T-cell (primary cell): ENCODE measurements around the gene MRI1. TPM values are rescaled to one million over a fixed set of nuclear protein-coding genes. Genes with fewer than 3 reads are reported as not detected.

Source experiments
- ATAC-seq, 4 experiments: fragments of 200-7000 bp in 3 of 4; fragments of 150-1000 bp in 1 of 4; cut with Tn5 transposase; replicated peaks in 1 of 4; 1 replicate in 3 of 4; 2 replicates in 1 of 4; pipeline ENCODE4 v1.10.0; 2021; ENCODE audit warnings: moderate library complexity in 3 of 4, mild to moderate bottlenecking in 2 of 4, moderate number of reproducible peaks in 1 of 4
- CTCF ChIA-PET, 2 donors: fragments of 300-600 bp; sonication (Branson Sonifier 250); formaldehyde crosslinking; loops; one replicate each; lab custom pipeline; 2022; ENCODE audit warnings: antibody characterized with exemption in 2 of 2; lab: Charles Lee
- POLR2A ChIA-PET, 2 donors: fragments of 300-600 bp; sonication (Branson Sonifier 250); formaldehyde crosslinking; loops; one replicate each; lab custom pipeline; 2022; ENCODE audit warnings: antibody characterized with exemption in 2 of 2; lab: Charles Lee
- DNase-seq, 35 experiments: peaks; one replicate each; pipeline versions ENCODE4 v3.0.0 to v3.0.0-alpha.2; 2013 to 2023
- H3K27ac ChIP-seq: one replicate; pipeline ENCODE4 v1.5.1; 2013; ENCODE audit warnings: low read length
- H3K27me3 ChIP-seq, 2 experiments: replicated peaks in 1 of 2; 1 replicate in 1 of 2; 2 replicates in 1 of 2; pipeline versions ENCODE4 v1.6.1 to v1.7.0; 2013; ENCODE audit warnings: low read length in 1 of 2, mixed read lengths in 1 of 2; ENCODE audit not compliant: control insufficient read depth in 2 of 2, insufficient read depth in 2 of 2; ENCODE audit errors: extremely low read depth in 1 of 2
- H3K36me3 ChIP-seq, 2 donors: 1 replicate in 1 of 2; 2 replicates in 1 of 2; pipeline versions ENCODE4 v1.6.1 to v1.7.0; 2013; ENCODE audit warnings: low read length in 1 of 2; ENCODE audit not compliant: control insufficient read depth in 2 of 2, insufficient read depth in 1 of 2; ENCODE audit errors: extremely low read depth in 1 of 2
- H3K4me1 ChIP-seq, 2 experiments: 1 replicate in 1 of 2; 2 replicates in 1 of 2; pipeline versions ENCODE4 v1.6.1 to v1.7.0; 2013; ENCODE audit warnings: low read length in 2 of 2, mixed read lengths in 1 of 2; ENCODE audit not compliant: insufficient read depth in 2 of 2, control insufficient read depth in 1 of 2; ENCODE audit errors: extremely low read depth in 1 of 2
- H3K4me3 ChIP-seq, 2 donors: 1 replicate in 1 of 2; 2 replicates in 1 of 2; pipeline versions ENCODE4 v1.5.1 to v1.7.0; 2013; ENCODE audit warnings: mild to moderate bottlenecking in 2 of 2, low read length in 1 of 2, moderate library complexity in 1 of 2; ENCODE audit not compliant: control insufficient read depth in 1 of 2; ENCODE audit errors: extremely low read depth in 1 of 2
- H3K9me3 ChIP-seq: 2 replicates; pipeline ENCODE4 v1.7.0; 2013
- H3K27ac Mint-ChIP-seq, 2 donors: one replicate each; pipeline ENCODE4 v1.8.0; 2020 to 2021; ENCODE audit warnings: mild to moderate bottlenecking in 2 of 2, mixed read lengths in 2 of 2
- H3K27me3 Mint-ChIP-seq, 2 donors: one replicate each; pipeline ENCODE4 v1.8.0; 2021 to 2022; ENCODE audit warnings: mixed read lengths in 2 of 2
- H3K36me3 Mint-ChIP-seq: one replicate; pipeline ENCODE4 v1.8.0; 2021; ENCODE audit warnings: mixed read lengths
- H3K4me1 Mint-ChIP-seq, 3 donors: one replicate each; pipeline ENCODE4 v1.8.0; 2020 to 2022; ENCODE audit warnings: mixed read lengths in 3 of 3, mild to moderate bottlenecking in 1 of 3
- H3K4me3 Mint-ChIP-seq, 3 donors: one replicate each; pipeline ENCODE4 v1.8.0; 2020 to 2022; ENCODE audit warnings: mild to moderate bottlenecking in 3 of 3, mixed read lengths in 3 of 3, moderate library complexity in 3 of 3
- H3K9me3 Mint-ChIP-seq, 3 donors: one replicate each; pipeline ENCODE4 v1.8.0; 2020 to 2022; ENCODE audit warnings: mixed read lengths in 3 of 3
- WGBS: methylation state at CpG from one replicate; pipeline ENCODE4 v1.1.5; 2013; ENCODE audit warnings: missing lambda C conversion rate; ENCODE audit not compliant: insufficient coverage; 5-methylcytosine and 5-hydroxymethylcytosine counted together
- total RNA-seq, 35 experiments: library from RNA in 6 of 35; stranded (reverse) in 6 of 35; fragments of 120-200 nt in 1 of 35; gene quantifications; one replicate each; pipeline versions ENCODE4 v1.2.1 to v1.2.4 and lab custom pipeline; 2013 to 2026

The MRI1 gene
- total RNA-seq, 5 donors from 2014 or later (not counting 1 experiment from before 2014, with no cell fraction given) = 37.6 to 107 (median 94.3) TPM

GRCh38 chr19:13819238-13819637, 54.9 kb downstream of the MRI1 start:
- Mint-ChIP-seq H3K4me1 (peaks cover 0 to 8% (median 5%) of the 10 kb centered on the region in 3 donors), H3K9me3 (no peaks in the 10 kb centered on the region), H3K27me3 (no peaks in the 10 kb centered on the region), H3K36me3 (peaks cover 15% of the 10 kb centered on the region), H3K4me3 (no peak overlapping the region), H3K27ac (no peak overlapping the region)
- DNase-seq (no peak), ATAC-seq (no peak)
- Histone ChIP-seq H3K9me3 (no peaks in the 10 kb centered on the region), H3K27me3 (no peaks in the 10 kb centered on the region), H3K4me3 (no peak overlapping the region), H3K36me3 (peaks cover 0 to 12% of the 10 kb centered on the region in 2 donors), H3K27ac (no peak overlapping the region), H3K4me1 (peaks cover 0 to 12% of the 10 kb centered on the region in 2 experiments)
- 83% methylated on average over 1 of the region's 11 CpGs for WGBS
- ChIA-PET POLR2A (no interaction called here), CTCF (no interaction called here)

GRCh38 chr19:13821292-13821691, 57.0 kb downstream of the MRI1 start:
- Mint-ChIP-seq H3K27ac (no peak overlapping the region), H3K36me3 (peaks cover 21% of the 10 kb centered on the region), H3K9me3 (no peaks in the 10 kb centered on the region), H3K4me1 (peaks cover 7 to 10% (median 7%) of the 10 kb centered on the region in 3 donors), H3K4me3 (no peak overlapping the region), H3K27me3 (no peaks in the 10 kb centered on the region)
- WGBS = 100% methylated on average over 1 of the region's 2 CpGs
- Histone ChIP-seq H3K9me3 (no peaks in the 10 kb centered on the region), H3K27ac (no peak overlapping the region), H3K36me3 (peaks cover 0 to 8% of the 10 kb centered on the region in 2 donors), H3K4me3 (no peak overlapping the region), H3K4me1 (peaks cover 0 to 9% of the 10 kb centered on the region in 2 experiments), H3K27me3 (no peaks in the 10 kb centered on the region)
- ChIA-PET CTCF (interaction anchor here in 1 of 2 donors (0.6 kb wide), 1 partner anchor 263 kb away, joined by 3 read pairs; no protein-coding TSS in a partner anchor), POLR2A (interaction anchor here in 1 of 2 donors (0.7 kb wide), 1 partner anchor 14 kb away, joined by 5 read pairs; no protein-coding TSS in a partner anchor)
- no peak for ATAC-seq
- no peak for DNase-seq

- no peaks in the 10 kb centered on the region for H3K27me3 ChIP-seq
- DNase-seq (no peak), ATAC-seq (no peak)
- H3K36me3 Mint-ChIP-seq = peaks cover 20% of the 10 kb centered on the region
- H3K4me3 Mint-ChIP-seq = no peak overlapping the region
- H3K27ac Mint-ChIP-seq = peak overlapping the region; percentile 19 to 30
- ChIA-PET CTCF (interaction anchor here in 1 of 2 donors (0.6 kb wide), 1 partner anchor 11 kb away, joined by 3 read pairs; no protein-coding TSS in a partner anchor), POLR2A (interaction anchor here in 1 of 2 donors (0.6 kb wide), 1 partner anchor 62 kb away, joined by 3 read pairs; no protein-coding TSS in a partner anchor)
- H3K9me3 Mint-ChIP-seq = no peaks in the 10 kb centered on the region
- H3K27me3 Mint-ChIP-seq = no peaks in the 10 kb centered on the region
- no peak overlapping the region for H3K4me3 ChIP-seq
- no peak overlapping the region for H3K27ac ChIP-seq
- no peaks in the 10 kb centered on the region for H3K9me3 ChIP-seq
- no peaks in the 10 kb centered on the region for H3K4me1 ChIP-seq
- H3K36me3 ChIP-seq = peaks cover 0 to 8% of the 10 kb centered on the region in 2 donors
- peaks cover 2 to 7% (median 3%) of the 10 kb centered on the region in 3 donors for H3K4me1 Mint-ChIP-seq
- WGBS = 92% methylated on average over 6 of the region's 8 CpGs
Measured at GRCh38 chr19:13823256-13823655, 58.9 kb downstream of the MRI1 start.

Other genes starting within 250 kb of the MRI1 start
- 10 to 100 TPM; 69.7 to 82.1 (median 76.8) TPM for gene C19orf53, start 9.9 kb downstream of the MRI1 start, total RNA-seq
- gene ZSWIM4, start 30.9 kb downstream of the MRI1 start, total RNA-seq = 1 to 10 TPM; 5.4 to 9.8 (median 9.0) TPM
- gene NANOS3, start 112.6 kb downstream of the MRI1 start, total RNA-seq = 1 to 10 TPM in 3 of 5 donors, under 1 TPM in 1, not detected in 1; 0.85 to 2.3 (median 1.5) TPM
- gene BRME1, start 141.6 kb downstream of the MRI1 start, total RNA-seq = 1 to 10 TPM; 1.3 to 3.6 (median 1.7) TPM
- gene CC2D1A, start 141.7 kb downstream of the MRI1 start, total RNA-seq = 10 to 100 TPM; 25.9 to 41.3 (median 37.4) TPM
- gene PODNL1, start 173.9 kb downstream of the MRI1 start, total RNA-seq = under 1 TPM in 1 of 5 donors, not detected in 4; 0.09 TPM
- 100 to 1,000 TPM in 3 of 5 donors, 10 to 100 TPM in 2; 67.3 to 118 (median 110) TPM for gene DCAF15, start 188.0 kb downstream of the MRI1 start, total RNA-seq
- 10 to 100 TPM; 18.4 to 27.1 (median 23.1) TPM for gene RFX1, start 241.8 kb downstream of the MRI1 start, total RNA-seq